Fibroblast of skin of abdomen (primary cell): ENCODE data around the gene MOCS2. TPM values are rescaled to one million over a fixed set of nuclear protein-coding genes. Genes with fewer than 3 reads are reported as not detected.
"Not testable (repeated sequence)": the region's sequence is repeated elsewhere in the genome, so short reads cannot be mapped to it uniquely, and the experiment has no call there.

Experiments used
- DNase-seq: peaks from one replicate; pipeline ENCODE4 v3.0.0-alpha.2; 2013
- polyA plus RNA-seq, 2 experiments: library from polyadenylated mRNA; unstranded; fragments of 120-200 nt; gene quantifications; one replicate each; pipeline ENCODE4 v1.2.1, GENCODE V29; 2013; ENCODE audit not compliant: insufficient read length in 2 of 2

MOCS2 gene, protein sequence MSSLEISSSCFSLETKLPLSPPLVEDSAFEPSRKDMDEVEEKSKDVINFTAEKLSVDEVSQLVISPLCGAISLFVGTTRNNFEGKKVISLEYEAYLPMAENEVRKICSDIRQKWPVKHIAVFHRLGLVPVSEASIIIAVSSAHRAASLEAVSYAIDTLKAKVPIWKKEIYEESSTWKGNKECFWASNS
- polyA plus RNA-seq (2013, experiment 1 of 2; ENCODE audit: insufficient read length): 48.9 TPM
- 48.0 TPM for polyA plus RNA-seq (2013, experiment 2 of 2; ENCODE audit: insufficient read length)

GRCh38 chr5:53109443-53110127, at the start of gene MOCS2:
TSS of gene MOCS2 (minus strand) at chr5:53109757. CDS start at chr5:53107174, 2,583 bp downstream.
- DNase-seq: peak; percentile 89

- peak; percentile 95 for DNase-seq
Observed at GRCh38 chr5:53151713-53152458, 42.3 kb upstream of the MOCS2 start.

- no peak for DNase-seq
Observed at GRCh38 chr5:53133020-53133419, 23.5 kb upstream of the MOCS2 start.

DNA sequence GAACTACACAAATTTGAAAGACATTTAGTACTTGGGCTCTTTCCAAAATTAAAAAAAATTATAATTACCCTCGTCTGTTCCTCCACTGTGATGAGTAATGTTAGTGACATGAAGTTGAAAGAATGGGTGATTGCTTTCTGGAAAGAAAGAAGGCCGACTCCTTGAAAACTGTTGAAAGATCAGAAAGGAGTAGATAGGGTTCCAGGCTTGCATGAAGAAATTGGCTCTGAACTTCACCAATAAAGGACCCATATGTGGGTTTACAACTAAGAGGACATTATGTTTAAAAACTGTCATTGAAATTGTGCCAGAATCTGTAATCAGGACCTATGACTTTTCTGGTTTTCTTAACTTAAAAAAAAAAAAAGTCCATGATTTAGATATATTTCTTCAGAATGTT, 20.7 kb upstream of the MOCS2 start:
- peak; percentile 82 for DNase-seq

DNA sequence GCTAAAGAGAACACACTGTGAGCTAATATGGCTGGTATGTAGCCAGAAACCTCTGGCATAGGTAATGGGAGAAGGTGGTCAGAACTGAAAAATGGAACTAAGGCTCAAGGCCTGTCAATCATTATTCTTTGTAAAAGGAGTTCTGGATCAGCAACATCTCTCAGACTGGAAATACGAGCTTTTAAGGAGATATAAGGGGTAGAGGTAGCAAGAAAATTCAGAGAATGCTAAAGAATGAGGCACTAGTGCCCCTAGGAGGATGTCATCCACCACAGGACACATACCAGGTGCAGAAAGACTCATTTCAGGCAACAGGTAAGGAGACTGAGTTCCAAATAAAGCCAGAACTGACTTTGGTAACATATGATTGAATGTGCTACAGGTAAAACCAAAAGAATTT, 18.9 kb upstream of the MOCS2 start:
- no peak for DNase-seq

- DNase-seq: no peak
Observed at GRCh38 chr5:53127107-53127506, 17.6 kb upstream of the MOCS2 start.

- peak; percentile 83 for DNase-seq
Observed at GRCh38 chr5:53126521-53126920, 17.0 kb upstream of the MOCS2 start.

- DNase-seq: no peak
Observed at GRCh38 chr5:53123702-53124101, 14.1 kb upstream of the MOCS2 start.

DNA sequence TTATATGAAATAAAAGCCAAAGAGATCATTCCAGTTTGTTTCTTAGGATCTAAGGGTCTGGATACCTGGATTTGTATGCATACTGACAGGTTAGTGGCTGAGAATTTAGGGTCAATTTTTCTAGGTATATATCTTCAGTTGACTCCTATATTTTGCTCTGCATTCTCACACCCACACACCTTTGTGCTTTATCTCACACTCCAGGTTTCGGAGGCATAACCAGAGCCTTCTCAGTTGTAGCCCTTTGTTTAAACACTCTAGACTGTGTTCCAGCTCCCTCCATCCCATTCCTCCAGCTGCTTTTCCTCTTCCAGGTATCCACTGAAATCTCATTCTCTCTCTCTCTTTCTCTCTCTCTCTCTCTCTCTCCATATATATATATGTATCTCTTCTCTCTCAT, 10.6 kb upstream of the MOCS2 start:
- no peak for DNase-seq

- no peak for DNase-seq
Observed at GRCh38 chr5:53118879-53119278, 9.3 kb upstream of the MOCS2 start.

GRCh38 chr5:53116597-53116996, 7.0 kb upstream of the MOCS2 start:
- DNase-seq: no peak

- DNase-seq: no peak
Observed at GRCh38 chr5:53114988-53115387, 5.4 kb upstream of the MOCS2 start.

DNA sequence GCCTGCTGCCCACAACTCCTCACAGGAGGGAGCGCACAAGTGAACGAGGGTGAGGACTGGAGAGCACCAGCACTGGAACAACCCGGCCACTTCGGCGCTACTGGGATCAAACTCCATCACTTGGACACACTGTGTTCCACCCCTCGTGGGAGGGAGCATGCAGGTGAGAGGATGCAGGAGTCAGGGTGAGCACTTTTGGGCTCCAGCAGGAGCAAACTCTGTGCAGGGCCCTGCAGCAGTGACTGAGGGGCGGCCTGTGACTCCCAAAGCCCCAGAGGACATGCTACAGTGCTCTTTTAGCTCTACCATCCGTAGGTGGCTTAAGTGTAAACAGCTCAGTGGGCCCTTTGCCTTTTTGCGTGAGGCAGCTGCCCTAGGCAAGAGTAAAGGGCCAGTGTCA, 4.4 kb upstream of the MOCS2 start:
- DNase-seq: no peak

- DNase-seq: no peak
Observed at GRCh38 chr5:53112909-53113308, 3.4 kb upstream of the MOCS2 start.

DNA sequence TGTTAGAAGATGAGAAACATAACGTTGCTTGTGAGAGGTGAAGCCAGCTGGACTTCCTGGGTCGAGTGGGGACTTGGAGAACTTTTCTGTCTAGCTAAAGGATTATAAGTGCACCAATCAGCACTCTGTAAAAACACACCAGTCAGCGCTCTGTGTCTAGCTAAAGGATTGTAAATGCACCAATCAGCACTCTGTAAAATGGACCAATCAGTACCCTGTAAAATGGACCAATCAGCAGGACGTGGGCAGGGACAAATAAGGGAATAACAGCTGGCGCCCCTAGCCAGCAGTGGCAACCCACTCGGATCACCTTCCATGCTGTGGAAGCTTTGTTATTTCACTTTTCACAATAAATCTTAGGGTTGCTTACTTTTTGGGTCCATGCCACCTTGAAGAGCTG, 2.8 kb upstream of the MOCS2 start:
- DNase-seq: not testable (repeated sequence)

- DNase-seq: no peak
Observed at GRCh38 chr5:53111139-53111538, 1.6 kb upstream of the MOCS2 start.

DNA sequence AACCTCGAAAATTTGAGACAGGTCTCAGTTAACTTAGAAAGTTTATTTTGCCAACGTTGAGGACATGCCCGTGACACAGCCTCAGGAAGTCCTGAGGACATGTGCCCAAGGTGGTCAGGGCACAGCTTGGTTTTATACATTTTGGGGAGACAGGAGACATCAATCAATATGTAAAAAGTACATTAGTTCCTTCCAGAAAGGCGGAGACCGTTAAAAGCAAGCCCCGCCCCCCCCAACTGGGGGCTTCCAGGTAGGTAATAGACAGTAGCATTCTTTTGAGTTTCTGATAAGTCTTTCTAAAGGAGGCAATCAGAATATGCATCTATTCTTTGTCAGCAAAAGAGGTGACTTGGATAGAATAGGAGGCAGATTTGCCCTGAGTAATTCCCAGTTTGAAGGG, 599 bp upstream of the MOCS2 start:
- DNase-seq: no peak

GRCh38 chr5:53109056-53109442, 508 bp downstream of the MOCS2 start:
- no peak for DNase-seq

- DNase-seq: no peak
Observed at GRCh38 chr5:53105611-53106300, 3.8 kb downstream of the MOCS2 start.

DNA sequence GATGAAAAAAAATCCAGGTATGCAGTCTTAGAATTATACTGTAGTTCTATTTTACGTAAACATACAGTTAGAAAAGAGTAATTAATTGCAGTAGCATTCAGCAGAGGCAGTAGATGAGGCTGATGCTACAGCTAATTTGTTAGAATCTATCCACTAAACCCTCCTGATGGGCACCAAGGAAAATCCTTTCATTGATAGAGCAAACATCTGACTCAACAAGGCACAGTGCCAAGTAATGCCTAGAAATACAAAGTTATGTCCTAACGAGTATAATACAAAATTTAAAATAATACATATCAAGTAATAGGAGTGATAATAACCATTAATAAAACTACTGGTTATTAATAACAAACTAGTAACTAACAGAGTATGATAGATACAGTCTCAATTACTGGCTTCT, 9.0 kb downstream of the MOCS2 start:
- DNase-seq: no peak

DNA sequence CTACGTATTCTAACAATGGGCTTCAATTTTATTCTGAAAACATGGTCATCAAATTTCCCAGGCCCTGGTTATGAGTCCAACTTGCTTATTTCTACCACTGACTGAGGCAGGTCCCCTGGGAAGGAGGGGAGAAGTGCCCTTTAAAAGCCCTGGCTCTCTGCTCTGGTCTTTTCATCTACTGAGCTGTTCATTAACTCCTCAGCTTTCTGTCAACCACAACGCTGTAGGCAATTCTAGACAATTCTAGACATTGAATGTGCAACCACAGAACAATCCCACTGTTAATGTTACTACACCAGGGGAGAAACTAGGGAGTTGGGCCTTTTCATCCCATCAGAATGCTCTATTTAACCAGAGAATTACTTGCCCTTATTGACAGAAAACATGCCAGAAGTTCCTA, 10.0 kb downstream of the MOCS2 start:
- peak; percentile 7 for DNase-seq

- peak; percentile 47 for DNase-seq
Observed at GRCh38 chr5:53095931-53096525, 13.5 kb downstream of the MOCS2 start.

DNA sequence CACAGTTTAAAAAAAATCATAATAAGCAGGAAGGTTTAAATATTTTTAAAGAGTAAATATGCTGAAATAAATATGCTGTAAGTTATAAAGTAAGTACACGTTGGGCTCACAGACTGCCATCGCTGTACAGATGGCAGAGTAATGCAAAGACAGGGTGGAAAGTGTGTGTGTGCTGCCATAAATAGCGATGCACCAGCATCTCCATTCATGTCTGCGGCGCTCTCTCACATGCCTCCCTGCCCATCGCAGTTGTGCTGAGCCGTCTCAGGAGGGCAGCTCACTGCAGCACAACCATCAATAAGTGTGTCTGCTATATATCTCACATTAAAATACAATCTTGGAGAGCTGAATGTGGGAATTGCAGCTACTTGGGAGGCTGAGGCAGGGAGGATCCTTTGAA, 14.3 kb downstream of the MOCS2 start:
- no peak for DNase-seq
